Tibial artery (tissue), 4 donors: ENCODE measurements around the gene NKIRAS1.
"Not testable (repeated sequence)": the region's sequence is repeated elsewhere in the genome, so short reads cannot be mapped to it uniquely, and the experiment has no call there.

Experiments used
- DNase-seq, 2 donors: peaks; one replicate each; pipeline ENCODE4 v3.0.0-alpha.2; 2019
- H3K27ac ChIP-seq, 2 donors: fragments of 200-600 bp; sonication (generic) in 1 of 2; 1 replicate in 1 of 2; 2 replicates in 1 of 2; pipeline ENCODE4 v1.5.1; 2018 to 2019; ENCODE audit warnings: mild to moderate bottlenecking in 1 of 2
- H3K27me3 ChIP-seq, 2 donors: fragments of 200-600 bp; sonication (generic) in 1 of 2; one replicate each; pipeline versions ENCODE4 v1.5.1 to v1.6.0; 2016 to 2019
- H3K36me3 ChIP-seq, 3 donors: fragments of 200-600 bp; sonication (generic) in 2 of 3; one replicate each; pipeline ENCODE4 v1.5.1; 2016 to 2019; ENCODE audit warnings: mild to moderate bottlenecking in 2 of 3
- H3K4me1 ChIP-seq, 4 donors: fragments of 200-600 bp; sonication (generic) in 2 of 4; 1 replicate in 3 of 4; 2 replicates in 1 of 4; pipeline ENCODE4 v1.5.1; 2016 to 2019
- H3K4me3 ChIP-seq, 2 donors: fragments of 200-600 bp; sonication (generic) in 1 of 2; 1 replicate in 1 of 2; 2 replicates in 1 of 2; pipeline ENCODE4 v1.5.1; 2018 to 2019; ENCODE audit warnings: mild to moderate bottlenecking in 2 of 2
- H3K9me3 ChIP-seq, 3 donors: fragments of 200-600 bp; sonication (generic) in 1 of 3; one replicate each; pipeline ENCODE4 v1.5.1; 2016 to 2019
- intact Hi-C: fragments of 100-400 bp; cut with DNase I; formaldehyde crosslinking; loops from one replicate; pipeline ENCODE4 v1.15.0; 2023; ENCODE audit warnings: low total_unique reads
- TF ChIP-seq, protein P1 (sequence below), 2 experiments: fragments of 200-600 bp in 1 of 2; fragments of 450-650 bp in 1 of 2; IDR thresholded peaks; one replicate each; pipeline ENCODE4 v1.5.1; 2017 to 2019; ENCODE audit warnings: antibody characterized with exemption in 2 of 2, mild to moderate bottlenecking in 1 of 2, moderate library complexity in 1 of 2

The NKIRAS1 gene

DNA sequence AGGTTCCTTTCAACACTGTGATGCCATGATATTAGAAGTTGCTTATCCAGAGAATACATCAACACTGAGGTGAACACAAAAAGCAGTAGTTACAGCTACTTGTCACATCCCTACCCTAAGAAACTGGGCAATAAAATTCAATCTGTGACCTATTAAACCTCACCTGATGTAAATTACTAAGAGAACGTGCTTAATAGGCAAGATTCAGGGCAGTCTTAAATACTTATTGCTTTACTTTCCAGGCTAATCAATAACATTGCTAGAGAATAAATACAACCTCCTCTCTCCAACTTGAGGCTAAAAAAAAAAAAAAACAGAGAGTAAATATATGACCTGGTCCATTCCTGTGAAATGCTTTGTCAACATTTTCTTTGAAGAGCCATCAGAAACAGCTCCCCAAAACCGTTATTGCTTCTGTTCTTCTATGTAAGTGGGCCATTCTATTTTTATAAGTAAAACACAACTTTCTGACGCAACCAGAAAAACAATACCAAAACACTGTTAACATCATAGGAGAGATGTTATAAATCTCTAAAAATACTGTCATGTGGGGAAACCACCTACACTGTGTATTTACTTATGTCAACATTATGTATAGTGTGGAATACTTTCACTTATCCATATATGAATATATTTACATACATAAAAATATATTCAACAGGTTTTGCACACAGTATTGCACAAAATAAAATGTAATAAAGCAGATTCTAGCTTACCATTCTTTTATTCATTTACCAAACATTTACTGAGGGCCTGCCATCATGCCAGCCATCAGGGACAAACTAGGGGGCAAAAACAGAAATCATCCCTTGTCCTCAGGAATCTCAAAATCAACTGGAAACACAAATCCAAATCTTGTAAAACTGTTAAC is 2.7 kb downstream of the NKIRAS1 start:
- peaks cover 21 to 32% (median 24%) of the 10 kb centered on the region in 3 donors for H3K36me3 ChIP-seq
- H3K27ac ChIP-seq: no peak overlapping the region
- no peak overlapping the region for H3K4me3 ChIP-seq
- no peaks in the 10 kb centered on the region for H3K27me3 ChIP-seq
- TF ChIP-seq, protein P1, sequence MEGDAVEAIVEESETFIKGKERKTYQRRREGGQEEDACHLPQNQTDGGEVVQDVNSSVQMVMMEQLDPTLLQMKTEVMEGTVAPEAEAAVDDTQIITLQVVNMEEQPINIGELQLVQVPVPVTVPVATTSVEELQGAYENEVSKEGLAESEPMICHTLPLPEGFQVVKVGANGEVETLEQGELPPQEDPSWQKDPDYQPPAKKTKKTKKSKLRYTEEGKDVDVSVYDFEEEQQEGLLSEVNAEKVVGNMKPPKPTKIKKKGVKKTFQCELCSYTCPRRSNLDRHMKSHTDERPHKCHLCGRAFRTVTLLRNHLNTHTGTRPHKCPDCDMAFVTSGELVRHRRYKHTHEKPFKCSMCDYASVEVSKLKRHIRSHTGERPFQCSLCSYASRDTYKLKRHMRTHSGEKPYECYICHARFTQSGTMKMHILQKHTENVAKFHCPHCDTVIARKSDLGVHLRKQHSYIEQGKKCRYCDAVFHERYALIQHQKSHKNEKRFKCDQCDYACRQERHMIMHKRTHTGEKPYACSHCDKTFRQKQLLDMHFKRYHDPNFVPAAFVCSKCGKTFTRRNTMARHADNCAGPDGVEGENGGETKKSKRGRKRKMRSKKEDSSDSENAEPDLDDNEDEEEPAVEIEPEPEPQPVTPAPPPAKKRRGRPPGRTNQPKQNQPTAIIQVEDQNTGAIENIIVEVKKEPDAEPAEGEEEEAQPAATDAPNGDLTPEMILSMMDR (IDR thresholded peaks at IDR 0.05): no peak
- no peak for DNase-seq
- peaks cover 0 to 35% (median 19%) of the 10 kb centered on the region in 4 donors for H3K4me1 ChIP-seq
- intact Hi-C loops: no loop called here
- H3K9me3 ChIP-seq: no peaks in the 10 kb centered on the region

DNA sequence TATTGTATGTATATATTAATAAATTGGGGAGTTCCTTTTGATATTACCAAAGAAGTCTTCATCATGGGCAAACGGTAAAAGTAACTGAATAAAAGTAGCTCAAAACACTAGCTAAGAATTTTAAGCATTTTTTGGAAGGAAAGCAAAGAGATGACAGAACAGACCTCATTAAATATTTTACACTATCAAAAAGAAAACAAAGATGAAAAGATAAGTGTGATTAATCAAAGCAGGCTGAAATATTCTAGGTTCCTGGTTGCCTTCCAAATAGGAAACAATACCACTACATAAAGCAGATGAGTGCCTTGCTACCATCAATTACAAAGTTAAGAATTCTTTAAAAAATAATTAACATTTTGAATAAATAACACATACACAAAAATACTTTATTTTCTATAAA is 3.6 kb downstream of the NKIRAS1 start:
- TF ChIP-seq, protein P1 (IDR thresholded peaks at IDR 0.05): no peak
- no peak overlapping the region for H3K27ac ChIP-seq
- no peaks in the 10 kb centered on the region for H3K27me3 ChIP-seq
- H3K36me3 ChIP-seq: peaks cover 21 to 25% (median 24%) of the 10 kb centered on the region in 3 donors
- DNase-seq: no peak
- intact Hi-C loops: no loop called here
- H3K9me3 ChIP-seq: no peaks in the 10 kb centered on the region
- H3K4me1 ChIP-seq: peaks cover 0 to 26% (median 14%) of the 10 kb centered on the region in 4 donors
- no peak overlapping the region for H3K4me3 ChIP-seq

DNA sequence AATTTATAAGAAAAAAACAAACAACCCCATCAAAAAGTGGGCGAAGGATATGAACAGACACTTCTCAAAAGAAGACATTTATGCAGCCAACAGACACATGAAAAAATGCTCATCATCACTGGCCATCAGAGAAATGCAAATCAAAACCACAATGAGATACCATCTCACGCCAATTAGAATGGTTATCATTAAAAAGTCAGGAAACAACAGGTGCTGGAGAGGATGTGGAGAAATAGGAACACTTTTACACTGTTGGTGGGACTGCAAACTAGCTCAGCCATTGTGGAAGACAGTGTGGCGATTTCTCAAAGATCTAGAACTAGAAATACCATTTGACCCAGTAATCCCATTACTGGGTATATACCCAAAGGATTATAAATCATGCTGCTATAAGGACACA is 4.5 kb downstream of the NKIRAS1 start:
- Histone ChIP-seq H3K36me3 (peaks cover 21 to 26% (median 24%) of the 10 kb centered on the region in 3 donors), H3K4me1 (peaks cover 0 to 21% (median 13%) of the 10 kb centered on the region in 4 donors)
- H3K4me3 ChIP-seq, intact Hi-C loops, H3K27me3 ChIP-seq, H3K9me3 ChIP-seq, H3K27ac ChIP-seq, DNase-seq: not testable (repeated sequence)

DNA sequence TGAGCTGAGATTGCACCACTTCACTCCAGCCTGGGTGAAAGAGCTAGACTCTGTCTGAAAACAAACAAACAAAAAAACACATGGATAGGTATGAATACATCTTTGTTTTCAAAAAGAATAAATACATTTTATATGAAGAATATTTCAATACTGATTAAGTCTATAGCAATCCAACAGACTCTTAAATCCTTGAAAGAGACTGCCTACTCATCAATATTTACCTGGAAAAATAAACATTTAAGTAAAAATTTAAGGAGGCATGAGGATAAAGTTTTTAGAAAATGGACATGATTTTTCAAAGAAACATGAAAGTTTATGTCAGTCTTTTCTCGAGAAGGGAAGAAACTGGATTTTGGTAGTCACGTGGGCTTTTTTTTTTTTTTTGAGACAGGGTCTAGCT is 5.4 kb downstream of the NKIRAS1 start:
- peaks cover 27 to 32% (median 30%) of the 10 kb centered on the region in 3 donors for H3K36me3 ChIP-seq
- no peak overlapping the region for H3K4me3 ChIP-seq
- H3K9me3 ChIP-seq: no peaks in the 10 kb centered on the region
- H3K27ac ChIP-seq: no peak overlapping the region
- TF ChIP-seq, protein P1 (IDR thresholded peaks at IDR 0.05): no peak
- intact Hi-C loops: no loop called here
- H3K27me3 ChIP-seq: no peaks in the 10 kb centered on the region
- peaks cover 0 to 21% (median 13%) of the 10 kb centered on the region in 4 donors for H3K4me1 ChIP-seq
- DNase-seq: no peak

DNA sequence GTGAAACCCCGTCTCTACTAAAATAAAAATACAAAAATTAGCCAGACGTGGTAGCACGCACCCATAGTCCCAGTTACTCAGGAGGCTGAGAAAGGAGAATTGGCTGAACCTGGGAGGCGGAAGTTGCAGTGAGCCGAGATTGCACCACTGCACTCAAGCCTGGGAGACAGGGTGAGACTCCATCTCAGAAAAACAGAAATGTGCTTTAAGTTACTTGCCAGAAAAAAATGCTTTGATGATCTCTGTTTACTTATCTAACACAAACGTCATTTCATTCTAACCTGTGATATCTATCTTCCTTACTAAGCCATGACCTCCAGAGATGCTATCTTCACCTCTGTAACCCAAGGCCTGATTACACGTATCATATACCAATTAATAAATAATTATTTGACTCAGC is 7.4 kb downstream of the NKIRAS1 start:
- H3K4me3 ChIP-seq: no peak overlapping the region
- no peak for DNase-seq
- H3K27ac ChIP-seq: no peak overlapping the region
- no peaks in the 10 kb centered on the region for H3K9me3 ChIP-seq
- peaks cover 31 to 42% (median 35%) of the 10 kb centered on the region in 3 donors for H3K36me3 ChIP-seq
- H3K27me3 ChIP-seq: no peaks in the 10 kb centered on the region
- TF ChIP-seq, protein P1 (IDR thresholded peaks at IDR 0.05): no peak
- H3K4me1 ChIP-seq: peaks cover 0 to 5% (median 0%) of the 10 kb centered on the region in 4 donors
- intact Hi-C loops: no loop called here

DNA sequence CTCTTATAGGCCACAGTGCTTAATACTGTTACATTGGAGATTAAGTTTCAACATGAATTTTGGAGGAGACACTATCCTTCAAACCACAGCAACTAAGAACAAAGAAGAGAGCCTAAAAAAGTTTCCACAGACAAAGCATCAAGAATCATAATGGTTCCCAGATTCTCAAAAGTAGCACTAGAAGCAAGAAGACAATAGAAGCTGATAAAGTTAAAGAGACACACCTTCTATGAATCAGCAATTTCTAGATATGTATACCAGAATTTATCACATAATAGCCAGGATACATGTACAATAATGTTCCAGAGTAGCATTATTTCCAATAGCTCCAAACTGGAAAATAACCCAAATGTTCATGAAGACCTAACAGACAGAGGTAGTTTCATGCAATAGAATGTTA is 12.2 kb downstream of the NKIRAS1 start:
- Histone ChIP-seq H3K36me3 (peaks cover 34 to 61% (median 45%) of the 10 kb centered on the region in 3 donors), H3K27ac (no peak overlapping the region), H3K9me3 (no peaks in the 10 kb centered on the region), H3K4me3 (no peak overlapping the region), H3K4me1 (no peaks in the 10 kb centered on the region), H3K27me3 (no peaks in the 10 kb centered on the region)
- no peak for DNase-seq
- intact Hi-C loops: no loop called here
- TF ChIP-seq, protein P1 (IDR thresholded peaks at IDR 0.05): no peak
